GM19240 (cell line): Measurements from ENCODE around the gene LRRC2.
"Not testable (repeated sequence)": the region's sequence is repeated elsewhere in the genome, so short reads cannot be mapped to it uniquely, and the experiment has no call there.

Experiments used
- DNase-seq: peaks from one replicate; pipeline ENCODE4 v3.0.0; 2011; ENCODE audit warnings: low spot score; ENCODE audit not compliant: insufficient read length

The LRRC2 gene

GRCh38 chr3:46558184-46559043 is 7.7 kb downstream of the LRRC2 start:
- DNase-seq = peak; percentile 73

- no peak for DNase-seq
Observed at GRCh38 chr3:46557814-46558183, 8.3 kb downstream of the LRRC2 start.

GRCh38 chr3:46553154-46553553 is 12.9 kb downstream of the LRRC2 start:
- no peak for DNase-seq

GRCh38 chr3:46552538-46552937 is 13.6 kb downstream of the LRRC2 start:
- no peak for DNase-seq

- DNase-seq = no peak
Observed at GRCh38 chr3:46551615-46552014, 14.5 kb downstream of the LRRC2 start.

- DNase-seq = no peak
Observed at GRCh38 chr3:46549989-46550388, 16.1 kb downstream of the LRRC2 start.

- DNase-seq = no peak
Observed at GRCh38 chr3:46549408-46549904, 16.6 kb downstream of the LRRC2 start.

GRCh38 chr3:46548611-46549010 is 17.5 kb downstream of the LRRC2 start:
- not testable (repeated sequence) for DNase-seq

GRCh38 chr3:46546896-46547440 is 19.1 kb downstream of the LRRC2 start:
- DNase-seq = no peak

- DNase-seq = no peak
Observed at GRCh38 chr3:46545818-46546630, 20.1 kb downstream of the LRRC2 start.

GRCh38 chr3:46544771-46545503 is 21.2 kb downstream of the LRRC2 start:
- DNase-seq = no peak

GRCh38 chr3:46542801-46543201 is 23.3 kb downstream of the LRRC2 start:
- DNase-seq = no peak

- no peak for DNase-seq
Observed at GRCh38 chr3:46542344-46542743, 23.8 kb downstream of the LRRC2 start.

- no peak for DNase-seq
Observed at GRCh38 chr3:46541835-46542234, 24.3 kb downstream of the LRRC2 start.

- no peak for DNase-seq
Observed at GRCh38 chr3:46540550-46540949, 25.6 kb downstream of the LRRC2 start.

- no peak for DNase-seq
Observed at GRCh38 chr3:46539443-46540005, 26.6 kb downstream of the LRRC2 start.

GRCh38 chr3:46538803-46539442 is 27.2 kb downstream of the LRRC2 start:
- DNase-seq = peak; percentile 43

GRCh38 chr3:46538425-46538802 is 27.7 kb downstream of the LRRC2 start:
- DNase-seq = not testable (repeated sequence)

GRCh38 chr3:46537779-46538178 is 28.3 kb downstream of the LRRC2 start:
- DNase-seq = no peak

- no peak for DNase-seq
Observed at GRCh38 chr3:46537316-46537715, 28.8 kb downstream of the LRRC2 start.

- DNase-seq = no peak
Observed at GRCh38 chr3:46536758-46537157, 29.3 kb downstream of the LRRC2 start.
